Measurements from ENCODE around the gene KCNJ5.
A peak's percentile ranks its signal among the peaks of the same experiment; 100 is the strongest.

KCNJ5 gene

GRCh38 chr11:128890543-128891368 lies at the start of gene KCNJ5:
Gene KCNJ5 (plus strand): TSS chr11:128891356. CDS start chr11:128911274, 19,918 bp downstream.
- peak; percentile 37 to 70 (median 52) for DNase-seq

GRCh38 chr11:128841461-128842072 lies 49.6 kb upstream of the KCNJ5 start:
- DNase-seq, result no peak

- peak in 1 of 3 donors; percentile 33 for DNase-seq
Measured at GRCh38 chr11:128843198-128843785, 47.9 kb upstream of the KCNJ5 start.

DNA sequence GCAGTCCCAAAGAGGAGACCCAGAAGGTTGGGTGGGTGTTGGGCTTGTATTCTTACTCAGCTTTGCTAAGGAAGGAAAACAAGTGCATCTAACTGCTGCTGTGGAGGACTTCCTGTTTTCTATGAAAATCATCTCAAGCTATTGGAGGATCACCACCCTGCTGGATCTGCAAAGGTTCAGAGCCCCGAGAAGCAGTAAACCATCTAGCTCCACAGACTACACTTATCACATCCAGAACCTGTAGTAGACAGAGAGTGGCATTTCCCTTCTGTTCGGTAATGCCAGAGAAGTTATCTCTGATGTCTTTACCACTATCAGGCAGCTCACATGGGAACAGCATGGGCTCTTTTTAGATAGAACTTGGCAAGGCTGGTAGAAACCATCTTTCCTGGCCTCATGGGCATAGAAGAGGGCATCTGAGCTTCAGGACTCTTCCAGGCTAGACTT lies 45.8 kb upstream of the KCNJ5 start:
- DNase-seq, result peak in 2 of 3 donors; percentile 18 to 23

DNA sequence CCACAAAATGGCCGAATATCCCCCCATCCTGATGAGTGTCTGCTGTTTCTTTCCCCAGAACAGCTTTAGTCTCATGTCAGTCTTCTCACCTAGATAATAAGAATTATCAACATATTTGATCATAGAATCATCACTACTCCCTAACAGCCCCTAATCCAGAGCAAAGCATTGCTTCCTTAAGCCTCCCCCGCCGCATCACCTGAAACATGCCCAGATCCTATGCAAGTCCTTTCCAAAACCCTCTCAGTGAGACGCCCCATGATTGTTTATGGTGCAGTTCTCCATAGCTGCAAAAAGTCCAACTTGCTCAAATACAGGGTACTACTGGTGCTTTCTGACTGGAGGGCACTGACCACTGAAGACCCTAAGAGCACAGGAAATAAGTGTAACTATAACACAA lies 44.2 kb upstream of the KCNJ5 start:
- no peak for DNase-seq

DNA sequence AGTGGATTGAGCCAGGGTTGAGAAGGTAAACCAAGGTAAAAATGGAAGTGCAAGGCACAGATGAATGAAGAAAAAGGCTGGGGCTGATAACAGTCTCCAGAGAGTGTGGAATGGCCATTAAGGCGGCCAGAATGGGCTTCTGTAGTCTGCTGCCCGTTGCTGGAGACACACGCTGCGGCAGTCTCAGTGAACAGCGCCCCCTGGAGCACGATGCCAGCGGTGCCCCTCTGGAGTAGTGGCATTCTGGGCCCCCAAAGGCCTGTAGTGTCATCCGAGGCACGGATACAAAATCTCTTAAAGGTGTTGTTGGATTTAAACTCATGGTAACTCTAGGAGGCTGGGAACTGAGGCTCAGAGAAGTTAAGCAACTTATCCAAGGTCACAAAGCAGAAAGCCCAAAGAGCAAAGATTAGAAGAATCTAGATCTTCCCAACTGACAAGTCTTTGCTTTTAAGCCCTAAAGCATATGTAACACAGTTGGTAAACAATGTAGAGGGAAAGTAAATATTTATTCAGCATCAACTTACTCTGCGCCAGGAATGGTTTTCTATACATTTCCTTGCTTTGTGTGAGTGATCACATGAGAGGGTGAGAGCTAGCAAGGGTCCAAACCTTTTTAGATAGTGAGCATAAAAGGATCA lies 42.2 kb upstream of the KCNJ5 start:
- DNase-seq, result peak; percentile 63 to 82 (median 73)

DNA sequence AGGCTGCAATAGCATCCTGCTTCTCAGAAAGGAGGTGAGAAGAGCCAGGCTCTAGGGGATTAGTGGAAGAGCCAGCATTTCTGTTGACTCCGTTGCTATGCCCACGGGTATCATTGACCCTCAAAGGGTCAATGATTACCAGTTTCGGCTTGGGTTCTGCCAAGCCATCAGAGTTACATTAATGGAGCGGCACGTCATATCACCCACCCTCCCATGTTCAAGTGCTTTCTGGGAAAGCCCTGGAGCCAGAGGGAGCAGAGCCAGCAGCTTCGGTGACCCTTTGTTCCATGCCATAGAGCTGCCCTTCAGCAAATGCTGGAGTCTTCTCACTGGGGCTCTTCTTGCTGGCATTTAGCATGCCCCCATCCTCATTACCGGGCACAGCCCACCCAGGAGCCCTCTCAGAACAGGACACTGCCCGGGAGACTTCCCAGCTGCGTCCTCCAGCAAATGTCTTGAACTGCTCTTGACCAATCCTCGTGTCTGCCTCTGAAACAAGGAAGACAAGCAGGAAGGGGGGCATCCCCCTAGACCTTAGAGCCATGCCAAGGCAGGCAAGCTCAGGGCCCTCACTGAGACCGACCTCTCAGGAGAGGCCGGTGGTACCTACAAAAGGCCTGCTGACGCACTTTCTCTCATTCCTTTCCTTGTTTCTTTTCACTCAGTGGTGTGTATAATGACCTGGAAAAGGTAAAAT lies 38.7 kb upstream of the KCNJ5 start:
- no peak for DNase-seq

DNA sequence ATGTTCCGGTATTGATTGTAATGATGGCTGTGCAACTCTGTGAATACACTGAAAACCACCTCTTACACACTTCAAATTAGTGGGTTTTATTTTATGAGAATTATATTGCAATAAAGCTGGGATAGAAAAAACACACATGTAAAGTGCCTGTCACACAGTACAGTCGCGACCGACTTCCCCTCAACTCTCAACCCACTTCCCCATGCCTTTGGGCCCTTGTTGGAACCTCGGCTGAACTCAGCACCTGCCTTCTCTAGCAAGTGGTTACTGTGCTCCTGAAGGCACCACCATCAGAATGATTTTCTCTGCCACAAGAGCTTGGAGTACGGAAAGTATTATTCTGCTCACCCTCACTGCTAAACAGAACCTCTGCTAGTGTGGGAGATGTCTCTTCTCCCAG lies 37.6 kb upstream of the KCNJ5 start:
- DNase-seq, result no peak

DNA sequence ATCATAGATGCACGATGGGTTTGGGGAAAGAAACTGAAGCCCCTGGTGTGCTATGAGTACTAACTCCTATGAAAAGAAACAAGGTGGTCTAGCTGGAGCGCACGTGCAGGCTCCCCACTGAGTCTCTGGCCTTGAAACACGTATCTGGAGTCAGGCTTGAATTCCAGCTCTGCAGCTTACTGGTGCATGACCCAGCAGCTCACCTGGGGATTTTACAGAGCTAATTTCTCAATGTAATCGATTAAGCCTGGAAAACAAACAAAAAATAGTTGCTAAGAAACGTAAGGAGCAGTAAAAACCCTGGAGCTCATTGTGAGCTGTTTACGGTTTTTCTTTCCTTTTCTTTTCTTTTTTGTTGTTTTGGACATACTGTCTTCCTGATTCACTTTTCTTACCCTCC lies 36.3 kb upstream of the KCNJ5 start:
- DNase-seq, result no peak

DNA sequence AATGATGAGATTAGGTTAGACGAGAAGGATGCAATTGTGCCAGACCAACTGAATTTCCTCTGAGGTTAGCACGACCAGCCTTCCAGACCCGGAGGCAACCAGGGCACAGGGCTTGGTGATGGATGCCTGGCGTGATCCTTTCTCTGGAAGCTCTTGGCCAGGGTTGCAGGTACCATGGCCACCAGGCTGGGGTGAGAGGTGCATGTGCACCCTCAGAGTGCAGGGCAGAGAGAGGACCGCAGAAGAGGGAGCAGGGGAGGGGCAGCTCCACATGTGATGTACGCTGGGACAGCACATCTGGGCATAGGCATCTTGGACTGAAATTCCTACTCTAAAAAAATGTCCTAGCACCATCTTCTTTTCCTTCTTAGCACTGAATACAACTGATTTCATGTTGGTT lies 34.9 kb upstream of the KCNJ5 start:
- DNase-seq, result no peak

DNA sequence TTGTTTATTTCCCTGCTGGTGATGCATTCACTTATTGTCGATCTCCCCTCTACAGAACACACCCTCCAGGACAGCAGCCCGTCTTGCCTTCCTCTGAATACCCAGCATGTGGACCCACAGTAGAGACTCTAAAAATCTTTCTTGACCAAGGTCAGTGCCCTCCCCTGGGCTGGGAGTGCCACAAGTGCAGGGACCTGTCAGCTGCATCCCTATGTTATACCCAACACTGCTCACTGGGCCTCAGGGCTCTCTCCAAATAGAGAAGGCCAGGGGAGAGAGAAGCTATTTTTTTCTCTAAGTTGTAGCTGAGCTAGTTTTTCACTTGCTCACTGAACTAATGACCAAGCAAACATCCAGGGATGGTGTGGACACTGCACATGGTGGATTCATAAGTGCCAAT lies 33.8 kb upstream of the KCNJ5 start:
- no peak for DNase-seq

GRCh38 chr11:128859563-128860441 lies 31.4 kb upstream of the KCNJ5 start:
- peak; percentile 76 to 86 (median 76) for DNase-seq

- no peak for DNase-seq
Measured at GRCh38 chr11:128860571-128861361, 30.4 kb upstream of the KCNJ5 start.

- no peak for DNase-seq
Measured at GRCh38 chr11:128862406-128862805, 28.8 kb upstream of the KCNJ5 start.

DNA sequence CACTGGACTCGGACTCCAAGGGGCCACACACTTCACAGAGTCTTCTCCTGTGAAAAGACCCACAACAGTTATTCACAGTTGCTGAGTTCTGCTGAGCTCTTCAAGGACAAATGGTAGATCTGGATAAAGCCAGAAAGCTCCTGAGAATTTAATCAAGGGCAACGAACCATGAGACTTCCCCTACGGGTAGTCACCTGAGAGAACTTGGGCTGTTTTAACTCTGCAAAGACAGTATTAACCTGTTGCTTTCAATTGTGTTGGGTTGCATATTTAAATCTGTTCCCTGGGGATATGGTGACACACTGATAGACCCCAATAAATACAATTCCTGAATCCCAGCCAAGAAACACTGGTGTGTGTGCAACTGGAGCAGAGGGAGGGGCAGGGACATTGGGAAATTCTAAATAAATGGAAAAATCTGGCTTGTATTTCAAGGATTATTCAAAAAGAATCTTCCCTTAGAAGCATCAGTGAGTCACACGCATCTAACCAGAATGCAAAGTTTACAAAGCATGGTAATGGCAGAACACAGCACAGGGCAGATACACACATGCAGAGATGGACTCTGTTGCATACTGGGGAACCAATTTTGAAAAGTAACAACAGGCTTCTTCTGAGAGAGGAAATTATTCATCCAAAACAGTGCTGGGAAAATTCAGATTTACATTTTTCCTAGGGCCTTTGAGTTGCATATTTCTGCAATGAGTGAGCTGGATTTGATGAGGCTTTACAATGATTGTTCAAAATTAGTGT lies 28.1 kb upstream of the KCNJ5 start:
- DNase-seq, result no peak

- DNase-seq, result no peak
Measured at GRCh38 chr11:128865490-128865889, 25.7 kb upstream of the KCNJ5 start.

- no peak for DNase-seq
Measured at GRCh38 chr11:128867277-128867676, 23.9 kb upstream of the KCNJ5 start, which contains the start of gene KCNJ1. Gene KCNJ1 (minus strand): TSS chr11:128867296. CDS start chr11:128840243, 27,053 bp downstream.

DNA sequence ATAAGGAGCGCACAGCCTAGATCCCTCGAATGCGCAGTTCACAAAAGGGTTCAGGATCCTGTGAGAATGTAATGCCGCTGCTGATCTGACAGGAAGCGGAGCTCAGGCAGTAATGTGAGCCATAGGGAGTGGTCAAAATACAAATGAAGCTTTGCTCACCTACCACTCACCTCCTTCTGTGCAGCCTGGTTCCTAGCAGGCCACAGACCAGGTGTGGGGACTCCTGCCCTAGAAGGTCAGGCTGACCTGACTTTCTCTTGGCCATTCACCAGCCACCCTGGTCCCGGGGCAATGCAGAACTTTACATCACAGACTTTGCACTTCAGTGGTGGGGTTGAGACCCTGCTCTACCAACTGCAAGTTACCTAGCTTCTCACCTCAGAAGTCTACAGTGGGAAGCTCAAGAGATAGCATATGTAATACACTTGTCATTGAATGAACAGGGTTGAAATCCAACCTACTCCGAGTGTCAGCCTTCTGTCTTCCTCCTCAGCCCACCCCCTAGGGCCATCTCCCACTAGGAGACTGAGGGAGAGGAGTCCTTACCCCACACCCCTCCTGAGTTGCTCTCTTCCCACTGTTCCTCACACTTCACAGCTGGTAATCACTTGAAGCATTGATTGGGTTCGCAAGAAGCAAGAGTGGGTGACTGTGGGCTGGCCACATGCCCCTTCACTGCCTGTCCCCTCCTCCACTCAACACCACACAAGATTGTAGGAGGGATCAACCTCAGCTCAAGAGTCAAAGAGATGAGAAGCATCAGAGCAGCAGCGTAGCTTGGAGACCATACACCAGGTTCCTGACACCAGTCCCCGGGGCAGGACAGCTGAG lies 22.1 kb upstream of the KCNJ5 start:
- DNase-seq, result no peak

DNA sequence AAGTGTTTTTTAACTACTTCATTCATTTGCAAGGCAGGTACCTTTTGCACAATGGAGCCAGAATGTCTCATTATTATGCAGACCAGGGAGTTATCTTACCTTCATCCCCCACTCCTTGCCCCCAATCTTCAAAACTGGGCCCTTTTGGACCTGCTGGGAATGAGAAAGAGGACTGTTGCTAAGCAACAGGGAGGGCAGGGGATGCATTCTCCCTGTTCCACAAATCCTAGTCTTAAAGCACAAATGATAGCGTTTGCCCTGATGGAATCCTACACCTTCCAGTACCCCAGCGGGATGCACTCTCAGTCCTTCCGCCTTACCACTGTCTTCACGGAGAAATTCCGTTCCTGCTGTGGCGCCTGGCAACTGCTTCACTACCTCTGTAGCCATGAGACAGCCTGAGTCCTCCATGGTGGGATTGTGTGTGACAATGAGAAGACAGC lies 20.0 kb upstream of the KCNJ5 start:
- DNase-seq, result no peak
